ENCODE measurements around the gene AGBL3.

DNA sequence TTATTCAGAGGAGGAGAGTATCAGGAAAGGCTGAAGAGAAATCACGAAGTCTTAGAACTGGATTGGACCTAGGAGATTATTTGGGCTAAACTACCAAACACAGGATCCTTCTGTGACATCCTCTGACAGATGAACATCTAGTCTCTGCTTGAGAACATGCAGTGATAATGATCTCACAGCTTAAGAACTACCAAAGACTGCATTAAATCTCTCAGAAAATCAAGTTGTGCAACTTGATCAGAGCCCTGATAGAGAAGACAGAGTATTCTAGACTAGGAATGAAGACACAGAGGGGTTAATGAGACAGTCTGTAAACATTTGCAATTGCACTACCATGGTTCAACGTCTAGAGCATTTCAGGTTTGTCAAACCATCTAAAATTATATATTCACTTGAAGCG lies 37.1 kb upstream of the AGBL3 start:
- no peak for TF ChIP-seq POLR2AphosphoS5 (IDR thresholded peaks at IDR 0.05)
- TF ChIP-seq CTCF (IDR thresholded peaks at IDR 0.05): no peak
- TF ChIP-seq EP300 (IDR thresholded peaks at IDR 0.05; ENCODE audit: low read depth): no peak

Data from transverse colon (tissue), 4 donors.